SK-N-MC (cell line): Measurements from ENCODE around the gene ZNF296.

ENCODE experiments used
- DNase-seq: peaks from one replicate; pipeline ENCODE4 v3.0.0-alpha.2; 2011; ENCODE audit warnings: low read depth, low spot score
- H3K27ac ChIP-seq: fragments of 200-600 bp; sonication (generic); 2 replicates; pipeline ENCODE4 v1.5.1; 2016; ENCODE audit warnings: mixed run types
- H3K36me3 ChIP-seq: fragments of 200-600 bp; sonication (generic); 2 replicates; pipeline ENCODE4 v1.6.1; 2017; ENCODE audit warnings: antibody characterized with exemption, low read length, mixed read lengths; ENCODE audit not compliant: insufficient read depth
- H3K4me3 ChIP-seq: fragments of 200-600 bp; sonication (generic); 2 replicates; pipeline ENCODE4 v1.5.1; 2016
- H3K9ac ChIP-seq: fragments of 200-600 bp; sonication (generic); 2 replicates; pipeline ENCODE4 v1.8.0; 2017; ENCODE audit warnings: mixed run types, mixed read lengths; ENCODE audit not compliant: insufficient read length
- H3K9me3 ChIP-seq: fragments of 200-600 bp; sonication (generic); 2 replicates; pipeline ENCODE4 v1.6.1; 2017; ENCODE audit warnings: low read depth, mild to moderate bottlenecking, antibody characterized with exemption, low read length, moderate library complexity, mixed read lengths
- EZH2 ChIP-seq: fragments of 200-600 bp; sonication (generic); IDR thresholded peaks from one replicate; pipeline ENCODE4 v1.6.1; 2017; ENCODE audit warnings: antibody characterized with exemption
- FOXP2 ChIP-seq: optimal IDR thresholded peaks from 2 replicates; pipeline ENCODE3; 2011; ENCODE audit warnings: mild to moderate bottlenecking, moderate library complexity; ENCODE audit not compliant: insufficient read depth; ENCODE audit errors: extremely low read length, control extremely low read depth
- POLR2AphosphoS5 ChIP-seq: IDR thresholded peaks from 2 replicates; pipeline ENCODE4 v1.6.1; 2012; ENCODE audit warnings: mild to moderate bottlenecking, low read depth, low read length, borderline replicate concordance

The ZNF296 gene

GRCh38 chr19:45027371-45027770 is 48.9 kb downstream of the ZNF296 start:
- TF ChIP-seq EZH2, result no peak
- no peaks in the 10 kb centered on the region for H3K9me3 ChIP-seq
- H3K9ac ChIP-seq, result no peak overlapping the region
- H3K4me3 ChIP-seq, result no peak overlapping the region
- no peak for DNase-seq
- H3K36me3 ChIP-seq, result no peaks in the 10 kb centered on the region
- H3K27ac ChIP-seq, result no peak overlapping the region

- Histone ChIP-seq H3K36me3 (no peaks in the 10 kb centered on the region), H3K27ac (no peak overlapping the region), H3K4me3 (no peak overlapping the region), H3K9me3 (no peaks in the 10 kb centered on the region), H3K9ac (no peak overlapping the region)
- TF ChIP-seq POLR2AphosphoS5 (no peak), FOXP2 (no peak), EZH2 (no peak)
- DNase-seq, result no peak
These were observed 51.0 kb downstream of the ZNF296 start for GRCh38 chr19:45025264-45025663.

GRCh38 chr19:45023048-45023447 is 53.2 kb downstream of the ZNF296 start:
- no peak for DNase-seq
- no peak overlapping the region for H3K27ac ChIP-seq
- H3K4me3 ChIP-seq, result no peak overlapping the region
- TF ChIP-seq FOXP2, result no peak
- no peak for TF ChIP-seq POLR2AphosphoS5
- no peak for TF ChIP-seq EZH2
- H3K9ac ChIP-seq, result no peak overlapping the region
- H3K36me3 ChIP-seq, result no peaks in the 10 kb centered on the region
- no peaks in the 10 kb centered on the region for H3K9me3 ChIP-seq

GRCh38 chr19:45021971-45022370 is 54.3 kb downstream of the ZNF296 start:
- no peak overlapping the region for H3K9ac ChIP-seq
- H3K4me3 ChIP-seq, result no peak overlapping the region
- TF ChIP-seq POLR2AphosphoS5 (no peak), EZH2 (no peak), FOXP2 (no peak)
- DNase-seq, result no peak
- H3K36me3 ChIP-seq, result no peaks in the 10 kb centered on the region
- no peak overlapping the region for H3K27ac ChIP-seq
- H3K9me3 ChIP-seq, result no peaks in the 10 kb centered on the region
